ENCODE results near the gene LPA. TPM values are rescaled to one million over a fixed set of nuclear protein-coding genes. Genes with fewer than 3 reads are reported as not detected.

LPA gene
- total RNA-seq, 1 experiment from 2014 or later: not detected

DNA sequence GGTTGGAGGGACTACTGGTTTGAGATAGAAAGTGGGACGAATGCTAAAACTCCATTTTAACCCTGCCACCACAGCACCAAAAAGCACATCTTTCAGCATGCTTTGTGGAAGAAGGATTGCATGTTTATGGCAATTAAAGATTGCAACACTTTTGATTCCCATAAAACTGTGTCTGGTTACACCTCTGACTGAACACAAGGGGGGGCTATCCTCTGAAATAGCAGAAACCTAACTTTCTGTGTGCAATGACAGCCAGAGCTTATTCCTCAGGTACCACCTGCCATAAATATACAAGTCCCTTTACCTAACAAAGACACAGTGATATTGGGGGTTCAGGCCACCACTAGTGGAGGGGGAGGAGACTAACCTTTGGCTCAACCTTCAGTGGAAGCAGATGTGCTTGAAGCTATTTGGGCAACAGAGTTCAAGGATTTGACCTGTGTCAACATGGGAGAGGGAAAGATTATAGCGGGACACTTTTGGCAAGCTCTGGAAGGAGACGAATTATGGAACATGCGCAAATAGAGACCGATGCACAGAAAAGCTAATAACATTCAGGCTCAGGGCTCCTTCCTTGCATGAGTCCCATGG lies 28.4 kb upstream of the LPA start:
- no peaks in the 10 kb centered on the region for H4K20me1 ChIP-seq (ENCODE audit: insufficient read depth)
- no peak for DNase-seq
- H3K27ac ChIP-seq: no peak overlapping the region
- no peaks in the 10 kb centered on the region for H3F3A ChIP-seq (ENCODE audit: insufficient read depth, low read depth)
- H3K4me1 ChIP-seq (replicated peaks; ENCODE audit: insufficient read depth): no peaks in the 10 kb centered on the region
- no peak overlapping the region for H3K4me3 ChIP-seq
- ChIA-PET CTCF (no interaction called here), POLR2A (ENCODE audit: unreplicated experiment) (no interaction called here)
- no peaks in the 10 kb centered on the region for H3K36me3 ChIP-seq (ENCODE audit: low read depth)
- TF ChIP-seq, protein P1, sequence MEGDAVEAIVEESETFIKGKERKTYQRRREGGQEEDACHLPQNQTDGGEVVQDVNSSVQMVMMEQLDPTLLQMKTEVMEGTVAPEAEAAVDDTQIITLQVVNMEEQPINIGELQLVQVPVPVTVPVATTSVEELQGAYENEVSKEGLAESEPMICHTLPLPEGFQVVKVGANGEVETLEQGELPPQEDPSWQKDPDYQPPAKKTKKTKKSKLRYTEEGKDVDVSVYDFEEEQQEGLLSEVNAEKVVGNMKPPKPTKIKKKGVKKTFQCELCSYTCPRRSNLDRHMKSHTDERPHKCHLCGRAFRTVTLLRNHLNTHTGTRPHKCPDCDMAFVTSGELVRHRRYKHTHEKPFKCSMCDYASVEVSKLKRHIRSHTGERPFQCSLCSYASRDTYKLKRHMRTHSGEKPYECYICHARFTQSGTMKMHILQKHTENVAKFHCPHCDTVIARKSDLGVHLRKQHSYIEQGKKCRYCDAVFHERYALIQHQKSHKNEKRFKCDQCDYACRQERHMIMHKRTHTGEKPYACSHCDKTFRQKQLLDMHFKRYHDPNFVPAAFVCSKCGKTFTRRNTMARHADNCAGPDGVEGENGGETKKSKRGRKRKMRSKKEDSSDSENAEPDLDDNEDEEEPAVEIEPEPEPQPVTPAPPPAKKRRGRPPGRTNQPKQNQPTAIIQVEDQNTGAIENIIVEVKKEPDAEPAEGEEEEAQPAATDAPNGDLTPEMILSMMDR (conservative IDR thresholded peaks at IDR 0.05): peak; percentile 33; the same call in 1 of the 2 replicates
- no peak for TF ChIP-seq EZH2 (IDR thresholded peaks at IDR 0.05; ENCODE audit: low read depth)
- H3K9me3 ChIP-seq (ENCODE audit: insufficient read depth, low read depth): no peaks in the 10 kb centered on the region
- H3K27me3 ChIP-seq (ENCODE audit: insufficient read depth, low read depth): peaks cover 7% of the 10 kb centered on the region; the same call in 1 of the 2 replicates
- no peaks in the 10 kb centered on the region for H3K79me2 ChIP-seq (ENCODE audit: low read depth)
- BruUV-seq (replicated peaks): no TSS peak
- H3K4me2 ChIP-seq: no peak overlapping the region
- intact Hi-C loops (cut with micrococcal nuclease; ENCODE audit: unreplicated experiment): no loop called here
- H2AFZ ChIP-seq: no peak overlapping the region
- H3K9me2 ChIP-seq (ENCODE audit: insufficient read depth): no peaks in the 10 kb centered on the region

DNA sequence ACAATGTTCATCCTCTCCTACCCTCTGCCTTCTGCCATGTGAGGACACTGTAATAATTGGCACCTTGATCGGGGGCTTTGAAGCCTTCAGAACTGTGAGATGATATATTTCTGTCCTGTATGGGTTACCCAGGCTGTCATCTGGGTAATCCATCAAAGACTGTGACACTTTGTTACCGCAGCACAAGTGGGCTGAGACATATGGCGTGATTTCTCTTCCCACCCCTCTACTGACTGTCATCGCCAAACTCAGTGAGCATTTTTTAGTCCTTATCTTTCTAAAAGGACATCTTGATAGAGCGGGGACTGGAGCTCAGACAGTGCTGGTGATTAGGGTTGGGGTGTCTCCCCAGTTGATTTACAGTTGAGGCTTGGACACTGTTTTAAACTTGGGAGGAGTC lies 27.5 kb upstream of the LPA start:
- BruUV-seq (replicated peaks): no TSS peak
- H3K9me3 ChIP-seq (ENCODE audit: insufficient read depth, low read depth): no peaks in the 10 kb centered on the region

DNA sequence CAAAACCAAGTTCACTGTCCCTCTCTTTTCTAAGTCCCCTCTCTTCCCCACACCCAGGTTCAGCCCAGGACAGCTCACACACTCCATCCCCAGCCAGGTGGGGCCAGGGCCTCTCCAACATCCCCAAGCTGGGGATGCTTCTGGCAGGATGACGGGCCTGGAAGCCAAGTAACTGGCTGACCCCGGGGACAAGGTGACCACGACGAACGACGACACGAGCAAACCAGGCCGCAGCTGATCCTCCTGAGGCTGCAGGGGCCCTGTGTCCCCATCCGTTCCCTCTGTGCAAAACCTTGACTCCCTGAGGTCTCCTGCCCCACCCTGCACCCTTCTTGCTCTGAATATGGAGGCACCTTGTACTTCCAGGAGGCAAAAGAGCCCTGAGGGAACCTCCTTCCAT lies 26.4 kb upstream of the LPA start:
- TF ChIP-seq, protein P1 (conservative IDR thresholded peaks at IDR 0.05): no peak
- no peak for TF ChIP-seq EZH2 (IDR thresholded peaks at IDR 0.05; ENCODE audit: low read depth)
- H3K27ac ChIP-seq: no peak overlapping the region
- H3K9me2 ChIP-seq (ENCODE audit: insufficient read depth): no peaks in the 10 kb centered on the region
- H3K9me3 ChIP-seq (ENCODE audit: insufficient read depth, low read depth): no peaks in the 10 kb centered on the region
- intact Hi-C loops (cut with micrococcal nuclease; ENCODE audit: unreplicated experiment): no loop called here
- no peak overlapping the region for H2AFZ ChIP-seq
- peaks cover 12% of the 10 kb centered on the region; the same call in 1 of the 2 replicates for H3K27me3 ChIP-seq (ENCODE audit: insufficient read depth, low read depth)
- no peak overlapping the region for H3K4me2 ChIP-seq
- no peaks in the 10 kb centered on the region for H3K79me2 ChIP-seq (ENCODE audit: low read depth)
- H3F3A ChIP-seq (ENCODE audit: insufficient read depth, low read depth): no peaks in the 10 kb centered on the region
- POLR2A ChIA-PET (ENCODE audit: unreplicated experiment): no interaction called here
- no peak overlapping the region for H3K4me3 ChIP-seq
- no peaks in the 10 kb centered on the region for H4K20me1 ChIP-seq (ENCODE audit: insufficient read depth)
- CTCF ChIA-PET: no interaction called here
- no peak for DNase-seq
- no TSS peak for BruUV-seq (replicated peaks)
- no peaks in the 10 kb centered on the region for H3K36me3 ChIP-seq (ENCODE audit: low read depth)
- H3K4me1 ChIP-seq (replicated peaks; ENCODE audit: insufficient read depth): no peaks in the 10 kb centered on the region

More for the DNA sequence above, 27.5 kb upstream of the LPA start:
- no peaks in the 10 kb centered on the region for H3K79me2 ChIP-seq (ENCODE audit: low read depth)
- CTCF ChIA-PET: no interaction called here
- H4K20me1 ChIP-seq (ENCODE audit: insufficient read depth): no peaks in the 10 kb centered on the region
- no peaks in the 10 kb centered on the region for H3K9me2 ChIP-seq (ENCODE audit: insufficient read depth)
- no peaks in the 10 kb centered on the region for H3F3A ChIP-seq (ENCODE audit: insufficient read depth, low read depth)
- no peak for TF ChIP-seq EZH2 (IDR thresholded peaks at IDR 0.05; ENCODE audit: low read depth)
- TF ChIP-seq, protein P1 (conservative IDR thresholded peaks at IDR 0.05): no peak
- H3K27ac ChIP-seq: no peak overlapping the region
- intact Hi-C loops (cut with micrococcal nuclease; ENCODE audit: unreplicated experiment): no loop called here
- POLR2A ChIA-PET (ENCODE audit: unreplicated experiment): no interaction called here
- H3K27me3 ChIP-seq (ENCODE audit: insufficient read depth, low read depth): peaks cover 7% of the 10 kb centered on the region; the same call in 1 of the 2 replicates
- H3K4me1 ChIP-seq (replicated peaks; ENCODE audit: insufficient read depth): no peaks in the 10 kb centered on the region
- no peaks in the 10 kb centered on the region for H3K36me3 ChIP-seq (ENCODE audit: low read depth)
- no peak overlapping the region for H3K4me3 ChIP-seq
- no peak overlapping the region for H2AFZ ChIP-seq
- no peak overlapping the region for H3K4me2 ChIP-seq
- no peak for DNase-seq

All from PC-9 (cell line).